ENCODE data around the gene SLC36A3. TPM values are rescaled to one million over a fixed set of nuclear protein-coding genes. Genes with fewer than 3 reads are reported as not detected.
A peak's percentile ranks its signal among the peaks of the same experiment; 100 is the strongest.

SLC36A3 gene
- total RNA-seq, 1 experiment from 2014 or later, result not detected

DNA sequence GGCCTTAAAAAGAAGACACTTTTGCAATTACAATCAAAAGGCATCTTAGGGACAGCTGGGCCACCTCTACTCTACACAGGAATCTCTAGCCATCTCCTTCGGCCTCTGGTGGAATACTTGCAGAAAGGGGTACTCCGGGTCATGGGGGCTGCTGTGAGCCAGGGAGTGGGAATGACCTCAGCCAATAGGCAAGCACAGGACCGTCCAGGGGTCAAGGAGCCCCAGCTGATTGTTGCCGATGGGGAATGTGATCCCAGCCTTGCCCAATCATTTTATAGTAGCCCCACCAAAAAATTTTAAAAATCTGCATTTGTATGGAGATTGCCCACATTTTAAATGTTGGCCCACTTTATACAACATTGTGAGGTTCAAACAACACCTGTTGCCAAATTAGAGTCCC is 16.9 kb upstream of the SLC36A3 start:
- ChIA-PET POLR2A (no interaction called here), CTCF (interaction anchor here (1.6 to 2.0 kb wide), 2 partner anchors 143 to 203 kb away, joined by 8 to 9 read pairs; no protein-coding TSS in a partner anchor)
- Mint-ChIP-seq H3K4me1 (peaks cover 15% of the 10 kb centered on the region), H3K27ac (no peak overlapping the region), H3K36me3 (no peaks in the 10 kb centered on the region), H3K4me3 (no peak overlapping the region), H3K9me3 (peaks cover 6% of the 10 kb centered on the region; the same call in 1 of the 2 replicates), H3K27me3 (ENCODE audit: low read depth) (no peaks in the 10 kb centered on the region)
- no peak for ATAC-seq
- TF ChIP-seq, protein P1, sequence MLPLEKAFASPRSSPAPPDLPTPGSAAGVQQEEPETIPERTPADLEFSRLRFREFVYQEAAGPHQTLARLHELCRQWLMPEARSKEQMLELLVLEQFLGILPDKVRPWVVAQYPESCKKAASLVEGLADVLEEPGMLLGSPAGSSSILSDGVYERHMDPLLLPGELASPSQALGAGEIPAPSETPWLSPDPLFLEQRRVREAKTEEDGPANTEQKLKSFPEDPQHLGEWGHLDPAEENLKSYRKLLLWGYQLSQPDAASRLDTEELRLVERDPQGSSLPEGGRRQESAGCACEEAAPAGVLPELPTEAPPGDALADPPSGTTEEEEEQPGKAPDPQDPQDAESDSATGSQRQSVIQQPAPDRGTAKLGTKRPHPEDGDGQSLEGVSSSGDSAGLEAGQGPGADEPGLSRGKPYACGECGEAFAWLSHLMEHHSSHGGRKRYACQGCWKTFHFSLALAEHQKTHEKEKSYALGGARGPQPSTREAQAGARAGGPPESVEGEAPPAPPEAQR (CRISPR knock-in tag; IDR thresholded peaks at IDR 0.05), result no peak
- TF ChIP-seq, protein P2, sequence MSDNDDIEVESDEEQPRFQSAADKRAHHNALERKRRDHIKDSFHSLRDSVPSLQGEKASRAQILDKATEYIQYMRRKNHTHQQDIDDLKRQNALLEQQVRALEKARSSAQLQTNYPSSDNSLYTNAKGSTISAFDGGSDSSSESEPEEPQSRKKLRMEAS (CRISPR knock-in tag; IDR thresholded peaks at IDR 0.05), result no peak
- DNase-seq (ENCODE audit: low spot score), result no peak

DNA sequence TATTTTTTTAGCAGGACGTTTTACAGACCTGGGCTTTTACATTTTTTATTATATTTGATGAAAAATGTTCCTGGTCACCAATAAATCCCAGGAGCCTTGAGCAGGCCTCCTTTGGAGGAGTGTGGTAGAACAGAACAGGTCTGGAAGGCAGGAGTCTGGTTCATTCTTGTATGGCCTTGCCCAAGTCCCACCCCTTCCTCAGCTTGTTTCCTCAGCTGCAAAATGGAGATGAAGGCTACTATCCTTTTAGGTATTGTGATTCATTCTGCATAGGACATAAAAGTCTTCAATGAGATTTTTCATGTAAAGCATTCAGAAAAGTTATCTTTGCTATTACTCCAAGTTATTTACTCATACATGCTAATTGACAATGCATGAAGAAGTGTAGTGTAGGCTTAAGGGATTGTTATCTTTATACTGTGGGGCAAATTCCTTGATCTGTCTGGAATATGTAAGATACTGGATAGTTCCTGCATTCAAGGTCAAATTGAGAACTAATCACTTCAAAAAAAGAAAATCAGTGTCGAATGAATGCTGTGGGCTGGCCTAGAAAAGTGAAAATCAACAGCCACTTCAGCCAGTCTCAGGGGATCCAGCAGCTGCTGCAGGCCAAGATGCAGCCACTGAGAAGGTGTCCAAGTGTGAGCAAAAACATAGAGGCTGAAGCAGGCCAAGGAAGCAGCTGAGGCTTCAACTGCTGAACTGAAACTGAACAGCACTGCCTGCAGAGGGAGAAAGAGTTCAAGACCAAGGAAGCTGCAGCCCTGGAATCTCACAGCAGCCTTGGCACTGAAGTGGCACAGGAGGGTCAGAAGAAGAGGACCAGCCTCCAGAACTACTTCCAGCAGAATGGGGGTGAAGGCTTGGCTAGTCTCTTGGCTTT is 15.5 kb upstream of the SLC36A3 start:
- Mint-ChIP-seq H3K4me3 (no peak overlapping the region), H3K9me3 (no peaks in the 10 kb centered on the region), H3K27ac (no peak overlapping the region; the same call in 1 of the 2 replicates), H3K27me3 (ENCODE audit: low read depth) (no peaks in the 10 kb centered on the region), H3K36me3 (no peaks in the 10 kb centered on the region), H3K4me1 (peaks cover 15% of the 10 kb centered on the region)
- ChIA-PET POLR2A (no interaction called here), CTCF (interaction anchor here (0.6 to 2.0 kb wide), 12 partner anchors 14 to 333 kb away, joined by 3 to 12 read pairs (median 3); partner anchors contain the start of gene SLC36A1)
- peak; percentile 80 for ATAC-seq
- TF ChIP-seq IRF2 (CRISPR knock-in tag; IDR thresholded peaks at IDR 0.05; ENCODE audit: borderline replicate concordance, low read depth) (no peak), JAZF1 (CRISPR knock-in tag; IDR thresholded peaks at IDR 0.05) (no peak), ZNF671 (CRISPR knock-in tag; IDR thresholded peaks at IDR 0.05) (no peak), GRHL2 (CRISPR knock-in tag; IDR thresholded peaks at IDR 0.05; ENCODE audit: insufficient replicate concordance, severe bottlenecking) (no peak), FOXP1 (CRISPR knock-in tag; IDR thresholded peaks at IDR 0.05; ENCODE audit: borderline replicate concordance) (no peak), NFYB (CRISPR knock-in tag; conservative IDR thresholded peaks at IDR 0.05; ENCODE audit: low read depth) (no peak), MXD4 (CRISPR knock-in tag; IDR thresholded peaks at IDR 0.05; ENCODE audit: borderline replicate concordance) (no peak), OVOL2 (CRISPR knock-in tag; IDR thresholded peaks at IDR 0.05; ENCODE audit: borderline replicate concordance) (no peak), ZNF416 (CRISPR knock-in tag; IDR thresholded peaks at IDR 0.05) (no peak), NR1H2 (CRISPR knock-in tag; IDR thresholded peaks at IDR 0.05) (no peak), ETV6 (CRISPR knock-in tag; IDR thresholded peaks at IDR 0.05) (no peak), TCF7 (CRISPR knock-in tag; IDR thresholded peaks at IDR 0.05; ENCODE audit: low read depth) (no peak)
- TF ChIP-seq, protein P3, sequence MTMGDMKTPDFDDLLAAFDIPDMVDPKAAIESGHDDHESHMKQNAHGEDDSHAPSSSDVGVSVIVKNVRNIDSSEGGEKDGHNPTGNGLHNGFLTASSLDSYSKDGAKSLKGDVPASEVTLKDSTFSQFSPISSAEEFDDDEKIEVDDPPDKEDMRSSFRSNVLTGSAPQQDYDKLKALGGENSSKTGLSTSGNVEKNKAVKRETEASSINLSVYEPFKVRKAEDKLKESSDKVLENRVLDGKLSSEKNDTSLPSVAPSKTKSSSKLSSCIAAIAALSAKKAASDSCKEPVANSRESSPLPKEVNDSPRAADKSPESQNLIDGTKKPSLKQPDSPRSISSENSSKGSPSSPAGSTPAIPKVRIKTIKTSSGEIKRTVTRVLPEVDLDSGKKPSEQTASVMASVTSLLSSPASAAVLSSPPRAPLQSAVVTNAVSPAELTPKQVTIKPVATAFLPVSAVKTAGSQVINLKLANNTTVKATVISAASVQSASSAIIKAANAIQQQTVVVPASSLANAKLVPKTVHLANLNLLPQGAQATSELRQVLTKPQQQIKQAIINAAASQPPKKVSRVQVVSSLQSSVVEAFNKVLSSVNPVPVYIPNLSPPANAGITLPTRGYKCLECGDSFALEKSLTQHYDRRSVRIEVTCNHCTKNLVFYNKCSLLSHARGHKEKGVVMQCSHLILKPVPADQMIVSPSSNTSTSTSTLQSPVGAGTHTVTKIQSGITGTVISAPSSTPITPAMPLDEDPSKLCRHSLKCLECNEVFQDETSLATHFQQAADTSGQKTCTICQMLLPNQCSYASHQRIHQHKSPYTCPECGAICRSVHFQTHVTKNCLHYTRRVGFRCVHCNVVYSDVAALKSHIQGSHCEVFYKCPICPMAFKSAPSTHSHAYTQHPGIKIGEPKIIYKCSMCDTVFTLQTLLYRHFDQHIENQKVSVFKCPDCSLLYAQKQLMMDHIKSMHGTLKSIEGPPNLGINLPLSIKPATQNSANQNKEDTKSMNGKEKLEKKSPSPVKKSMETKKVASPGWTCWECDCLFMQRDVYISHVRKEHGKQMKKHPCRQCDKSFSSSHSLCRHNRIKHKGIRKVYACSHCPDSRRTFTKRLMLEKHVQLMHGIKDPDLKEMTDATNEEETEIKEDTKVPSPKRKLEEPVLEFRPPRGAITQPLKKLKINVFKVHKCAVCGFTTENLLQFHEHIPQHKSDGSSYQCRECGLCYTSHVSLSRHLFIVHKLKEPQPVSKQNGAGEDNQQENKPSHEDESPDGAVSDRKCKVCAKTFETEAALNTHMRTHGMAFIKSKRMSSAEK (CRISPR knock-in tag; IDR thresholded peaks at IDR 0.05; ENCODE audit: borderline replicate concordance), result no peak
- TF ChIP-seq, protein P4, sequence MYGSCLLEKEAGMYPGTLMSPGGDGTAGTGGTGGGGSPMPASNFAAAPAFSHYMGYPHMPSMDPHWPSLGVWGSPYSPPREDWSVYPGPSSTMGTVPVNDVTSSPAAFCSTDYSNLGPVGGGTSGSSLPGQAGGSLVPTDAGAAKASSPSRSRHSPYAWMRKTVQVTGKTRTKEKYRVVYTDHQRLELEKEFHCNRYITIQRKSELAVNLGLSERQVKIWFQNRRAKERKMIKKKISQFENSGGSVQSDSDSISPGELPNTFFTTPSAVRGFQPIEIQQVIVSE (CRISPR knock-in tag; IDR thresholded peaks at IDR 0.05; ENCODE audit: borderline replicate concordance), result no peak
- TF ChIP-seq, protein P5, sequence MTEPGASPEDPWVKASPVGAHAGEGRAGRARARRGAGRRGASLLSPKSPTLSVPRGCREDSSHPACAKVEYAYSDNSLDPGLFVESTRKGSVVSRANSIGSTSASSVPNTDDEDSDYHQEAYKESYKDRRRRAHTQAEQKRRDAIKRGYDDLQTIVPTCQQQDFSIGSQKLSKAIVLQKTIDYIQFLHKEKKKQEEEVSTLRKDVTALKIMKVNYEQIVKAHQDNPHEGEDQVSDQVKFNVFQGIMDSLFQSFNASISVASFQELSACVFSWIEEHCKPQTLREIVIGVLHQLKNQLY (CRISPR knock-in tag; IDR thresholded peaks at IDR 0.05), result no peak
- TF ChIP-seq, protein P6, sequence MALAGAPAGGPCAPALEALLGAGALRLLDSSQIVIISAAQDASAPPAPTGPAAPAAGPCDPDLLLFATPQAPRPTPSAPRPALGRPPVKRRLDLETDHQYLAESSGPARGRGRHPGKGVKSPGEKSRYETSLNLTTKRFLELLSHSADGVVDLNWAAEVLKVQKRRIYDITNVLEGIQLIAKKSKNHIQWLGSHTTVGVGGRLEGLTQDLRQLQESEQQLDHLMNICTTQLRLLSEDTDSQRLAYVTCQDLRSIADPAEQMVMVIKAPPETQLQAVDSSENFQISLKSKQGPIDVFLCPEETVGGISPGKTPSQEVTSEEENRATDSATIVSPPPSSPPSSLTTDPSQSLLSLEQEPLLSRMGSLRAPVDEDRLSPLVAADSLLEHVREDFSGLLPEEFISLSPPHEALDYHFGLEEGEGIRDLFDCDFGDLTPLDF (CRISPR knock-in tag; IDR thresholded peaks at IDR 0.05), result no peak
- TF ChIP-seq, protein P7, sequence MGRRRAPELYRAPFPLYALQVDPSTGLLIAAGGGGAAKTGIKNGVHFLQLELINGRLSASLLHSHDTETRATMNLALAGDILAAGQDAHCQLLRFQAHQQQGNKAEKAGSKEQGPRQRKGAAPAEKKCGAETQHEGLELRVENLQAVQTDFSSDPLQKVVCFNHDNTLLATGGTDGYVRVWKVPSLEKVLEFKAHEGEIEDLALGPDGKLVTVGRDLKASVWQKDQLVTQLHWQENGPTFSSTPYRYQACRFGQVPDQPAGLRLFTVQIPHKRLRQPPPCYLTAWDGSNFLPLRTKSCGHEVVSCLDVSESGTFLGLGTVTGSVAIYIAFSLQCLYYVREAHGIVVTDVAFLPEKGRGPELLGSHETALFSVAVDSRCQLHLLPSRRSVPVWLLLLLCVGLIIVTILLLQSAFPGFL (CRISPR knock-in tag; IDR thresholded peaks at IDR 0.05; ENCODE audit: borderline replicate concordance), result no peak
- TF ChIP-seq, protein P8, sequence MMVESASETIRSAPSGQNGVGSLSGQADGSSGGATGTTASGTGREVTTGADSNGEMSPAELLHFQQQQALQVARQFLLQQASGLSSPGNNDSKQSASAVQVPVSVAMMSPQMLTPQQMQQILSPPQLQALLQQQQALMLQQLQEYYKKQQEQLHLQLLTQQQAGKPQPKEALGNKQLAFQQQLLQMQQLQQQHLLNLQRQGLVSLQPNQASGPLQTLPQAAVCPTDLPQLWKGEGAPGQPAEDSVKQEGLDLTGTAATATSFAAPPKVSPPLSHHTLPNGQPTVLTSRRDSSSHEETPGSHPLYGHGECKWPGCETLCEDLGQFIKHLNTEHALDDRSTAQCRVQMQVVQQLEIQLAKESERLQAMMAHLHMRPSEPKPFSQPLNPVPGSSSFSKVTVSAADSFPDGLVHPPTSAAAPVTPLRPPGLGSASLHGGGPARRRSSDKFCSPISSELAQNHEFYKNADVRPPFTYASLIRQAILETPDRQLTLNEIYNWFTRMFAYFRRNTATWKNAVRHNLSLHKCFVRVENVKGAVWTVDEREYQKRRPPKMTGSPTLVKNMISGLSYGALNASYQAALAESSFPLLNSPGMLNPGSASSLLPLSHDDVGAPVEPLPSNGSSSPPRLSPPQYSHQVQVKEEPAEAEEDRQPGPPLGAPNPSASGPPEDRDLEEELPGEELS (CRISPR knock-in tag; IDR thresholded peaks at IDR 0.05), result no peak
- no peak for DNase-seq (ENCODE audit: low spot score)

All from WTC11 (cell line).